K562 (cell line): ENCODE data around the gene CRKL. TPM values are rescaled to one million over a fixed set of nuclear protein-coding genes. Genes with fewer than 3 reads are reported as not detected.

Source experiments
- CSDE1 ChIP-seq, 2 experiments: fragments of 450-650 bp; IDR thresholded peaks; 2 replicates each; pipeline ENCODE4 v1.6.1; 2016; ENCODE audit warnings: mild to moderate bottlenecking in 1 of 2
- HOMEZ ChIP-seq: fragments of 250-450 bp; sonication (Bioruptor Pico); IDR thresholded peaks from 2 replicates; pipeline ENCODE4 v1.4.0; 2020; ENCODE audit warnings: mild to moderate bottlenecking, moderate library complexity
- OTX1 ChIP-seq: fragments of 450-650 bp; formaldehyde crosslinking; IDR thresholded peaks from 2 replicates; pipeline ENCODE4 v1.4.0; 2022; ENCODE audit warnings: mild to moderate bottlenecking
- TSC22D4 ChIP-seq: fragments of 450-650 bp; IDR thresholded peaks from 2 replicates; pipeline ENCODE4 v1.6.1; 2016; ENCODE audit warnings: missing genetic modification characterization, missing biosample characterization, control low read depth
- ZBTB33 ChIP-seq: sonication (generic); formaldehyde crosslinking; IDR thresholded peaks from 2 replicates; pipeline ENCODE4 v1.8.1; 2023; ENCODE audit warnings: mild to moderate bottlenecking, missing genetic modification reagents
- polyA plus RNA-seq, 8 experiments: library from polyadenylated mRNA; depleted of rRNA in 4 of 8; stranded (reverse) in 5 of 8; unstranded in 3 of 8; fragments of >200 nt; fragmentation: Nextera tagmentation in 2 of 8; fragmentation: Illumina TruSeq in 1 of 8; extraction: Ambion mirVana in 2 of 8; extraction: Trizol in 1 of 8; gene quantifications; 2 replicates each; pipeline versions ENCODE4 v1.2.1 to v1.2.3, GENCODE V29; 2011 to 2014; ENCODE audit warnings: inconsistent platforms in 1 of 8, missing spikeins in 1 of 8
- total RNA-seq, 7 experiments: library from RNA; depleted of rRNA in 6 of 7; stranded (reverse); fragments of >200 nt in 6 of 7; fragmentation: Illumina TruSeq in 2 of 7; extraction: Trizol in 2 of 7; gene quantifications; 2 replicates each; pipeline versions ENCODE4 v1.2.1 to v1.2.3, GENCODE V29; 2011 to 2021; ENCODE audit warnings: low replicate concordance in 1 of 7

The CRKL gene
- total and polyA plus RNA-seq, 9 of the 15 experiments (the other 6 are each of a cell fraction or from before 2014, with no cell fraction given) = 100 to 263 (median 124) TPM

- TF ChIP-seq ZBTB33 = 0 out of 2 replicates have a peak, but pooled peaks have one; percentile 23
- TF ChIP-seq CSDE1 (IDR thresholded peaks at IDR 0.05) = 0 out of 4 replicates have a peak, but pooled peaks of 1 of the 2 experiments have one; percentile 56
- TF ChIP-seq OTX1 (CRISPR knock-in tag) = peak; percentile 40; the same call in 1 of the 2 replicates
- peak; percentile 11; the same call in 1 of the 2 replicates for TF ChIP-seq HOMEZ
- 0 out of 2 replicates have a peak, but pooled peaks have one; percentile 28 for TF ChIP-seq TSC22D4
- TF ChIP-seq, all 486 proteins: peak for 31; not testable (repeated sequence) for 455
Observed at GRCh38 chr22:20935780-20936539, 18.8 kb downstream of the CRKL start (continued).
